Measurements from ENCODE around the gene CLCN6. TPM values are rescaled to one million over a fixed set of nuclear protein-coding genes. Genes with fewer than 3 reads are reported as not detected.
A peak's percentile ranks its signal among the peaks of the same experiment; 100 is the strongest.

The CLCN6 gene
- polyA plus RNA-seq, 3 donors: 13.5 to 15.1 (median 14.9) TPM

DNA sequence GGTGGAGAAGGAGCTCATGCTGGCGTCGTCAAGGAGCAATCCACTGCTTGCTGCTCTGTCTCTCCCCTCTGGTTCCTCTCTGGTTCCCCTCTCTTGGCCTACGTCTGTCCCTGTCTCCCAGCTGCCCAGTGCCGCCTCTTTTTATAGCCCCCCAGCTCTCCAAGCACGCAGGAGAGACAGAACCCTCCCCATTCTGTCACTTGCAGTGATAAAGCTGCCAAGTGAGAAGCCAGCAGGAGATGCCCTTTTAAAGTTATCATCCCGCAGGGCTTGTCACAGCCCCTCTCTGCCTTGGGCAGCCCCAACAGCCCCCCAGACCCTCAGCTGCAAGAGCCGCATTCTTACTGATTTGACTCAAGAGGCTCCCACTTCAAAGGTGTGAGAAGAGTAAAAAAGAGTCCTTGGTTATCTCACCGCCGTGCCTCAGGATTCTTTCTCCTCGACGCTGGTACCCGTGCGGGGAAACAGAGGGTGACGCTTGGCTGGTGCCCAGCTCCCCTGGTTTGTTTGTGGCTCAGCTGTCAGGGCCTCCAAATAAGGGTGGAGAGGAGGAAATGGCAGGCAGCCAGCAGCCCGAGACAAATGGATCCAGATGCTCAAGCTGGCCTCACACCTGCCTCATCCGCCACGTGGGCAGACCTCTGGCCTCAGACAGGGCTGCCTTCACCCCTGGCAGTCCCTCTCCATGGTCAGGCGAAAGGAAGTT lies 41.8 kb downstream of the CLCN6 start, which contains the start of gene NPPA:
Gene NPPA (minus strand): TSS at position 117 of the 706 bp plus-strand sequence. CDS start 99 bp downstream, at position 18.
- no peak for DNase-seq (ENCODE audit: low read depth in 3 of 3, low spot score in 2 of 3)

DNA sequence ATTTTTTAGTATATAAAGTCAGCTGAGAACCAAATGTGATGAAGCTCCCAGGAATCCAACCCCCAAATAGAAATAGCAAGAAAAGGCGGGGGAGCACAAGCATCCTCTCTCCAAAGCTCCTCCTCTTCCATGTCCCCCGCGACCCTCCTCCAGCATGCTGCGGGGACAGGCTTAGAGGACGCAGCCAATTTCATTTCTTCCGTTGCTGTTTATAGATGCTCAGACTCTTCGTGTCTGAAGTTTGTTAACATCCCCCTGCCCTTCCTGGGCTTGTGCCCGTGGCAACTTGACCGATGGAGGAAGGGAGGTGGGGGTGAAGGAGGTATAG lies 42.3 kb downstream of the CLCN6 start:
- DNase-seq (ENCODE audit: low read depth in 3 of 3, low spot score in 2 of 3): no peak

DNA sequence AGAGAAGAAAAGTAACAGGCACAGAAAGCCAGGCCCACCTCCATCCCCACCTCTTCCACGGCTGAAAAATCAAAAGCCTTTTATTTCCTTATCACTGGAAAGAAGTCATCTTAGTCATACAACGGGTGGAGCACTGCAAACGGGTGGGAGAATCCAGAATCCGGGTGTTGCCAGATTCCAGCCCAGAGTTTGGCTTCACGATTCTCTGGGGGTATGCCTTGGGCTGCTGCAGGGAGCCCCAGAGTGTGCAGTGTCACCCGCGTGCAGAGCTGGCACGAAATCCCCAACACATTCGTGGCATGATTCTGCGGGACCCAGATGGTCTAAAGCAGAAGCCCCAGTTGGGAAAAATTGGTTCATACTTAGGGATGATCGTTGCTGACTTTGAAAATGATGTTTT lies 44.2 kb downstream of the CLCN6 start:
- DNase-seq (ENCODE audit: low read depth in 3 of 3, low spot score in 2 of 3): no peak

DNA sequence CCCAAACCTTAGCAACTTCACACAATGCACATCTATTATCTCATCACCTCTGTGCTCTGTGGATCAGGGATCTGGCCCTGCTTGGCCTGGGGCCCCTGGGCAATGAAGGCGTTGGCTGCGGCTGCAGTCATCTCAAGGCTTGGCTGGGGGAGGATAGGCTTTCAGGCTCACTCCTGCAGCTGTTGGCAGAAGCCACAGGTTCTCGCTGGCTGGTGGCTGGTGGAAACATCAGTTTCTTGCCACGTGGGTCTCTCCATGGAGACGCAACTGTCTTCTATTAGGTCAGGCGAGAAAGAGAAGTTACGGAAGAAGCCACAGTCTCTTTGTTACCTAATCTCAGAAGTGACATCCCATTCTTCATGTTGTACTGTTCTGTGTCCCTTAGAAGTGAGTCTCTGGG lies 45.2 kb downstream of the CLCN6 start:
- DNase-seq (ENCODE audit: low read depth in 3 of 3, low spot score in 2 of 3): no peak

DNA sequence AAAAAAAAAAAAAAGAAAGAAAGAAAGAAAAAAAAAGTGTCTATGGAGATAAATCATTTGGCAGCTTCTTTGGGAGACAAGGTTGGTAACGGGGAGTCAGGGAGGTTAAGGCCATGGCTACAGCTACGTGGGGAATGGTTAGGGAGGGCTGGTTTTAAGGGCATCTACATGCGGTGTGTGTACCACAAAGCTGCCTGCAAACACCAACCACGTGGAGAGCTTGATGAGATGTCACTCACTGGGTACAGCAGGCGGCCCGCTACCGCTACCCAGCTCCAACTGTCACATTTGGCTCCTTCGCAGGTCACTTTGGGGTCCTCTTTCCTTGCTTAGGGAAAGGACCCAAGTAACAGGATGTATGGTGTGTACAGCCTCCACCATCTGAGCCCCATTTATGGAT lies 48.5 kb downstream of the CLCN6 start:
- DNase-seq (ENCODE audit: low read depth in 3 of 3, low spot score in 2 of 3): no peak

DNA sequence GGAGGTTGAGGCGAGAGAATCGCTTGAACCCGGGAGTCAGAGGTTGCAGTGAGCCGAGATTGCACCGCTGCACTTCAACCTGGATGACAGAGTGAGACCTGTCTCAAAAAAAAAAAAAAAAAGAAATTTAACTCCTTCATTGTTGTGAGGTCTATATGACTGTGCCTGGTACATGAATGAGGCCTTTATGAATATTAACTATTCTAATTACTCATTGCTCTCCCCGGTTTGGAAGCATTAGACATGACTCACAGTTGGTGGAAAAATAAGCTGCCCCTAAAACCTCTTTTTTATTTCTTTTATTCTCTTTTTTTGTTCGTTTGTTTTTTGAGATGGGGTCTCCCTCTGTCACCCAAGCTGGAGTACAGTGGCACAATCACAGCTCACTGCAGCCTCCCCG lies 49.4 kb downstream of the CLCN6 start:
- DNase-seq (ENCODE audit: low read depth in 3 of 3, low spot score in 2 of 3): no peak

DNA sequence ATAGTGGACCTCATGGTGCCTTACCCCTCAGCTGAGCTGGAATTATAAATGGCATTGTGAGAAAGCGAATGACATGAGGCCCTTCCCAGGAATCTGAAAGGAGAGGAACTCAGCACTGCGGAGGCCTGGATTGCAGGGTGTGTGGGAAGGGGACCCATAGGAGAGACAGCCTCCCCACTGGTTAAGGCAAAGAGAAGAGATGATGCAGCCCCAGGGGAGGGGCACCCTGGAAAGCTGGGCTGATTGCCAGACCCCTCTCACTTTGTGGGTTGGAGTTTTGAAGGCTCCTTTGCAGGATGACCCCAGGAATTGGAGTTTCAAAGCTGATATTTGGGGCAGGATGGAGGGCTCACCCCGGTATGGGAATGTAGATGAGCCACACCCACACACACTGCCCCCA lies 50.7 kb downstream of the CLCN6 start:
- no peak for DNase-seq (ENCODE audit: low read depth in 3 of 3, low spot score in 2 of 3)

DNA sequence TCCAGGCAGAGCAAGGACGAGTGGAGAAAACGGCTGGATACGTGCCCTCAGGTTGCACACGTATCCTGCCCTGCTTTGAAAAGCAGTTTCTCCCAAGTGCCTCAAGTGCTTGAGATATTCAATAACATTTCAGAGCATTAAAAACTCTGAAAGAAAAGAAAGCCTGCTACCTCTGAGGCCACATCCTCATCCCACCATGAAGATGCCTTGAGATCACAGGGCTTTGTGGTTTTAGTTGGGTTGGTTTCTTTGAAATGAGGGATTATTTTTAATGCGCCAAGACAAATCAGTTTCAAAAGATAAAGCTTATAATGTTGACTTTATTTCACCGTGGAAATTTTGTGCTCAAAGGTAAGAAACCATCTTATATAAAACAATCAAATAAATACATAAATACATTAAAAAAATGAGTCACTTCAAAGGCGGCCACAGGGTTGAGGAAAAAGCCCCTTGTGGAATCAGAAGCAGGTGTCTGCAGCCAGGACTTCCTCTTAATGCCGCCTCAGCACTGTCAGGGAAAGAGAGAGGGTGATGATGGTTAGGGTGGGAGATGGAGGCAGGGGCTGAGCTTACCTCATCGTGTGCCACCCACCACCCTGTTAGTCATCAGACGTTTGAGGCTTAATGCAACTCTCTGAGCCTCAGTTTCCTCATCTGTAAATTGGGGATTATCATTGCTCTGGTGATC lies 51.3 kb downstream of the CLCN6 start:
- DNase-seq (ENCODE audit: low read depth in 3 of 3, low spot score in 2 of 3): no peak

DNA sequence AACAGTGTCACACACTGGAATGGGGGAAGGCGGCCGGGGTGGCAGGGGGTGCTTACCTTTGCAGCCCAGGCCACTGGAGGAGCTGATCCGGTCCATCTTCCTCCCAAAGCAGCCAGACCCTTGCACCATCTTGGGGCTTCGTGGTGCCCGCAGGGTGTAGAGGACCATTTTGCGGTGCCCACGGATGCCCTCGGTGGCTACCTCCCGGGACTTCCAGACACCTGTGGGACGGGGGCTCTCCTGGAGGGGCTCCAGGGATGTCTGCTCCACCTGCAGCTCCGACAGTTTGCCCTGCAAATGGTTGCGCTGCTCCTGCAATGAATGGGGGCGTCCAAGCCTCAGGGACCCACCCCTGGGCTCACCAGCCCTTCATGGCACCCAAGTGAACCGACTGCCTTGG lies 52.2 kb downstream of the CLCN6 start:
- no peak for DNase-seq (ENCODE audit: low read depth in 3 of 3, low spot score in 2 of 3)

DNA sequence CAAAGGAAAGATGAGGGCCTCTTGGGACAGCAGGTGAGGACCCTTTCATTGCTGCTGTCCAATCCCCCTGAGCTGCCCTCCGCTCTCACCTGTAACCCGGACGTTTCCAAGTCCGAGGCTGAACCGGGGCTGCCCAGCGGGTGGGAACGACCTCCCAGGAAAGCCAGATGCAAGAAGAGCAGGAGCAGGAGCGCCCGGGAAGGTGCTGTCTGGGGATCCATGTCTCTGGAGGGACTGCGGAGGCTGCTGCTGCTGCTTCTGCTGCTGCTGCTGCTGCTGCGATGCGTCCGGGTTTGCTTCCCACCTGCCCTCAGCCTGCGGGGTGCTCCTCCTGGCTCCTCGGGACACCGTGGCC lies 52.6 kb downstream of the CLCN6 start, which contains the start of gene NPPB:
Gene NPPB (minus strand): TSS at position 333 of the 355 bp plus-strand sequence. CDS start 112 bp downstream, at position 221.
- no peak for DNase-seq (ENCODE audit: low read depth in 3 of 3, low spot score in 2 of 3)

DNA sequence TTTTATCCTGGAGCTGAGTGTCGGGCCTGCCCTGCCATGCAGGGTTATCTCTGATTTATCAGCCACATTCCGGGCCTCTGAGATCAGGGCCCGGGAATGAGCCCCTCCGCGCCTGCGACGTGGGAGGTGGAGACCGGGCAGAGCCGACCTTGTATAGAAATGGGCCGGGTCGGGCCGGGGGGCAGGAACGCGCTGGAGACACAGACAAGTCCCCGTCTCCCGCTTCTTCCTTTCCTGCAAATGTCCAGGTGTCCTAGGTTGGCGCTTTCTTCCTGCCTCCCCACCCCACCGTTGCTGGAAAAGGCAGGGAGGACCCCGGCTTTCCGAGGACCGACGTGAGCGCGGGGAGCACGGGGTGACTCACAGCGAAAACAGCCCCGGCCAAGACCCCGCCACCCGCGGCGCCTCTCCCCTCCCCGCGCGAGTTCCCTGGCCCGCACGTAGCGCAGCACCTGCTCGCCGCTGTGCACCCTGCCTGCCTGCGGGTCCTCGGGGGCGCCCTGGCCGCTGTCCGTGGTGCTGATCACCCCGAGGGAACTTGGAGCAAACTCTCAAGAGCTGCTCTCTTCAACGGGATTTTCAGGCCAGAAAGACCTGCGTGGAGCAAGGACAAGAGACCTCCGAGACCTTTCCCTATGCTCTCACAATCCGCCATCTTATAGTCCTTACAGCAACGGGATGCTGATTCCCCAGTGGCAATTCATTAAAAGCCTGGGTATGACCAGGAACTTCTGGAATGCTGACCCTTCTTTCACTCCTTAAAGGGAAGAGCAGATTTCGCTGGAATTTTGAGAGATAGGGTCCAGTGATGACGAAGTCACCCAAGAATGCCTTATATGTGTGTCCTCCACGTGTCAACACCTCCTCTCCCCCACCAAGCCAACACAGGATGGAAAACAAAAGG lies 53.2 kb downstream of the CLCN6 start:
- peak in 1 of 3 donors; percentile 57 for DNase-seq (ENCODE audit: low read depth in 3 of 3, low spot score in 2 of 3)

DNA sequence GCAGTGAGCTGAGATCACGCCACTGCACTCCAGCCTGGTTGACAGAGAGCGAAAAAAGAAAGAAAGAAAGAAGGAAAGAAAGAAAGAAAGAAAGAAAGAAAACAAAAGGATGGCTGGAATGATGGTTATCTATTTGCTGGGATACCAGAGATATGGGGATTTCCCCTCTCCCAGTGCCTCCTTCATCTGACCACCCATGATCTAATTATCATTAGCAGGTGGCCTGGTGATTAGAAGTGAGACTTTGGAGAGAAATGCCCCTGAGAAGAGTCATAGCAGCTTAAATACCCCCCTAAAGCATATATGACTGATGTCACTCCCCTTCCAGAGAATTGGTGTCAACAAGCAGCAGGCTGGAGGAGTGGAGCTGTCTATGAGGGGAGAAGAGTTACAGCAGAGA lies 54.1 kb downstream of the CLCN6 start:
- DNase-seq (ENCODE audit: low read depth in 3 of 3, low spot score in 2 of 3): no peak

DNA sequence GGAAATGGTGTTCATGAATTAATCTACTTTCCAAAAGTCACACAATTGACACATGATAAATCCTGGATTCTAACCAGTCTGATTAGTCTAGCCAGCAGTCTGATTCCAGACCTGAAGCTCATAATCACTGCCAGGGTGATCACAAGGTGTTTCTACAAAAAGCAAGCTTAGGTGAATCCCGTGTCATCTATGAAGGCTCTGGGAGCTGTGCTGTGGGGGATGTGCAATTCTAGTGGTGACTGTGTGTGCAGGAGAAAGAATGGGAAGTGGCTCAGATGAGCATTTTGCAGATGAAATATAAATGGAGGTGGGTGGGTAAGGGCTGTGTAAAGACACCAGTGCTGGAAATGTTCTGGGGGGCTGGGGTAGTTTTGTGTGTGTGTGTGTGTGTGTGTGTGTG lies 54.6 kb downstream of the CLCN6 start:
- DNase-seq (ENCODE audit: low read depth in 3 of 3, low spot score in 2 of 3): no peak

DNA sequence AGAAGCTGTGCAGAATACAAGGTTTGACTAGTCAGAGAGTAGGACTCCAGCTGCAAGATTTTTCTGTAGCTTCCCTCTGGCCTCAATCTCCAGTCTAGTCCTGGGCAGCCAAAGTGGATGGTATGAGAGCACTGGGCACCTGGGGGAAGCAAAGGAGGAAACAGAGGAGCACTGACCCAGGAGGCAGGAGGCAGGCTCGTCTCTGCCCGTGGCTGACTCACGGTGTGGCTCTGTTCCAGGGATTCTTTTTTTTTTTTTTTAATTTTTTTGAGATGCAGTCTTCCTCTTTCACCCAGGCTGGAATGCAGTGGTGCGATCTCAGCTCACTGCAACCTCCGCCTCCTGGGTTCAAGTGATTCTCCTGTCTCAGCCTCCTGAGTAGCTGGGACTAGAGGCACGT lies 56.9 kb downstream of the CLCN6 start:
- DNase-seq (ENCODE audit: low read depth in 3 of 3, low spot score in 2 of 3): no peak

DNA sequence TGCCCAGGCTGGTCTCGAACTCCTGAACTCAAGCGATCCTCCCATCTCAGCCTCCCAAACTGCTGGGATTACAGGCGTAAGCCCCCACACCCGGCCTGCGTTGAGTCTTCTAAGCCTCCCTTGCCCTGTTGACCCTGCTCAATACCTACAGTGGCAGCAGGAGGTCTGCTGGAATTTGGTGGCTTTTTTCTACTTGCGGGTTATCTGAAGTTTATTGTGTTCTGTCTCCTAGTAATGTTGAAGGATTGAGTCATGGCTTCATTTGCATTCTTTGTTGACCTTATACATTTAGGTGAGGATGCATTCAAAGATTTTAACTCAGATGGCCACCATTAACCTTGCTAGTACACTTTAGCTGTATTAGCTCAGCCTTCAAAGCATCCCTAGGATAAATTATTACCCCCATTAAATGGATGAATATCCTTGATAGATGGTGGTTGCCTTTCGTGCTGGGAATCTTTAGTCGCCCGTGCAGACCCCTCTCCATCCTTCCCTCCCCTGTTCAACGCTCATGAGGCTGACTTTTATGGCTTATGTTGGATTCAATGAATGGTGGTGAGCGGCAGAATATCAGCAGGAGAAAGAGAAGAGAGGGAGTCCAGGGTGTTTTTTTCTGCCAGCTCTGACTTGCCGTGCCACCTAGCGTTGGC lies 62.5 kb downstream of the CLCN6 start:
- no peak for DNase-seq (ENCODE audit: low read depth in 3 of 3, low spot score in 2 of 3)

DNA sequence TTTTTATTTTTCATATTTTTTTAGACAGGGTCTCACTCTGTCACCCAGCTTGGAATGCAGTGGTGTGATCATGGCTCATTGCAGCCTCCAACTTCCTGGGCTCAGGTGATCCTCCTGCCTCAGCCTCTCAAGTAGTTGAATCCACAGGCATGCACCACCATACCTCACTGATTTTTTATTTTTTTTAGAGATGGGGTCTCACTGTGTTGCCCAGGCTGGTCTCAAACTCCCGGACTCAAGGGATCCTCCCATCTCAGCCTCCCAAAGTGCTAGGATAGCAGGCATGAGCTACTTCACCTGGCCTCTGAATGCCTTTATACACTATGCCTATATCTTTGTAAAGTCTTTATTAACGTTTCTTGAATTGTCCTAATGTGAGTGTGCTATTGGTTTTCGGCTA lies 63.1 kb downstream of the CLCN6 start:
- DNase-seq (ENCODE audit: low read depth in 3 of 3, low spot score in 2 of 3): no peak

DNA sequence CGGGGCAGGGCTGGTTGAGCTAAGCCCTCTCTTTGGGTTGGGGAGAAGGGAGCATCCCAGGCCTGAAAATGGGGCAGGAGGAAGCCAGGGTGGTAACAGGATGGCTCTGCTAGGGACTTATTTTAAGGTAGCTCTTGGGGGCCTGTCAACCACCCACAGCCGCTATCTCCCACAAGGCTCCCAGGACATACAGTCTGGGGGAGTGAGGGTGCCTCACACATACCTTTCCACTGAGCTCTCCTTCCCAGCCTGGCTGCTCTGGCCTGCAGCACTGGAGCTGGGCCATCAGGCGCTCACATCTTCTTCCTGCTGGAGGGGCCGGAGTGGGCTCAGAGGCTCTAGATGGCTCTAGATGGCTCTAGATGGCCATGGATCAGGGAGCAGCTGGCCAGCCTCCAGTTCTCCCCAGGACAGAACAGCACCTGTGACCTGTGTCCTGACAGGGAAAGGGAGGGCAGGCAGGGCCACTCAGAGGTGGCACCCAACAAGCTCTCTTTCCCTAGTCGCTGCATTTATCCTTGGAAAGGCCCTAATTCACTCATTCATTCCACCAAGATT lies 63.7 kb downstream of the CLCN6 start:
- no peak for DNase-seq (ENCODE audit: low read depth in 3 of 3, low spot score in 2 of 3)

DNA sequence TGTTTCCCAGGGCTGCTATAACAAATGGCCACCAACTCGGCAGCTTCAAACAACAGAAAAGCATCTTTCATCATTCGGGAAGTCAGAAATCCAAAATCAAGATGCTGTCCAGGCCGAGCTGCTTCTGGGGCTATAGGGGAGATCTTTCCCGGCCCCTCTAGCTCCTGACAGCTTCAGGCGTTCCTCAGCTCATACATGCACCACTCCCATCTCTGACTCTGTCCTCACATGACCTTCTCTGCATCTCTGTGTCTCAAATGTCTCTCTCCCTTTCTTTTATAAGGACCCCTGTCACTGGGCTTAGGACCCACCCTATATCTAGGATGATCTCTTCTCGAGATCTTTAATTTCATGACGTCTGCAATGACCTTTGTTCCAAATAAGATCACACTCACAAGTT lies 66.6 kb downstream of the CLCN6 start:
- DNase-seq (ENCODE audit: low read depth in 3 of 3, low spot score in 2 of 3): no peak

DNA sequence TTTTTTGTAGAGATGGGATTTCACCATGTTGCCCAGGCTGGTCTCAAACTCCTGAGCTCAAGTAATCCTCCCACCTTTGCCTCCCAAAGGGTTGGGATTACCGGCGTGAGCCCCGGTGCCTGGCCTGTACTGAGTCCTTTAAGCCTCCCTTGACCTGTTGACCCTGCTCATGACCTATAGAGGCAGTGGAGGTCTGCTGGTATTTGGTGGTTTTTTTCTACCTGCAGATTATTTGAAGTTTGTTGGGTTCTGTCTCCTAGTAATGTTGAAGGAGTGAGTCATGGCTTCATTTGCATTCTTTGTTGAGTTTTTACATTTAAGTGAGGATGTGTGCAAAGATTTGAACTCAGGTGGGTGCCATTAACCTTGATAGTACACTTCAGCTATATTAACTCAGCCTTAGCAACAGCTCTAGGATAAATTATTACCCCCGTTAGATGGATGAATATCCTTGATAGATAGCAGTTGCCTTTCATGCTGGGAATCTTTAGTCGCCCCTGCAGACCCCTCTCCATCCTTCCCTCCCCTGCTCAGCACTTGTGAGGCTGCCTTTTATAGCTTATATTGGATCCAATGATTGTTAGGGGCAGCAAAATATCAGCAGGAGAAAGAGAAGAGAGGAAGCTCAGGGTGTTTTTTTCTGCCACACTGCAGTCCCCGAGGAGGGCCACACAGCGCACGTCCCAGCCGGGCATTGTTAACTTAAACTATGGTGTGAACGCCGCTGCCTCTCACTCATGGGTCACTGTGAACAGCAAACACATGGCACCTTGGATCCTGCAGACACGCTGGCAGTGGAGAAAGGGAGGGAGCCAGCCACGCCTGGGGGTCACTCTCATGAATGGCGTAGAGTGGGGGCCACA lies 67.6 kb downstream of the CLCN6 start:
- no peak for DNase-seq (ENCODE audit: low read depth in 3 of 3, low spot score in 2 of 3)

DNA sequence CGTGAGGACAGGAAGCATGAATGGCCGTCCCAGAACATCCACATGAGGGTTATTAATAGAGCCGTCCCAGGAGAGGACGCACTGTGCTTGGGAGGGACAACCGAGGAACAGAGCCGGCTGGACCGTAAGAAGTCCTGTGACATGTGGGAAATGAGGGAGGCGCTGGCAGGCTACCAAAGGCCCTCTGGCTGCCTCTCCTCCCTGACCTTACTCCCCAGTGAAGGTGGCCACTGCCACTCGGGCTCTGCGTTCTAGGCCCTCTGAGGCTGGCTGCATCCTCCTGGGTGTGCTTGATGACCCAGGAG lies 68.2 kb downstream of the CLCN6 start:
- no peak for DNase-seq (ENCODE audit: low read depth in 3 of 3, low spot score in 2 of 3)

Data from right renal cortex interstitium (tissue), 3 donors.